GM06990 (cell line): ENCODE measurements around the gene SEMA6C.

ENCODE experiments used
- DNase-seq: peaks from one replicate; pipeline ENCODE4 v3.0.0-alpha.2; 2011; ENCODE audit not compliant: insufficient read length; ENCODE audit errors: extremely low read depth
- H3K27me3 ChIP-seq: replicated peaks from 2 replicates; pipeline ENCODE4 v1.6.0; 2011; ENCODE audit warnings: low read length; ENCODE audit not compliant: control insufficient read depth, insufficient read depth
- H3K36me3 ChIP-seq: 2 replicates; pipeline ENCODE4 v1.5.1; 2011; ENCODE audit warnings: low read length; ENCODE audit not compliant: control insufficient read depth, insufficient read depth
- H3K4me3 ChIP-seq: replicated peaks from 2 replicates; pipeline ENCODE4 v1.5.1; 2011; ENCODE audit warnings: low read depth, mild to moderate bottlenecking, control low read depth, low read length
- CTCF ChIP-seq: IDR thresholded peaks from 2 replicates; pipeline ENCODE4 v1.5.1; 2011; ENCODE audit warnings: low read length, control low read depth, mild to moderate bottlenecking, inconsistent platforms; ENCODE audit not compliant: insufficient read depth, poor library complexity, severe bottlenecking

Gene SEMA6C

GRCh38 chr1:151165281-151165737, 18.9 kb upstream of the SEMA6C start:
- TF ChIP-seq CTCF = no peak
- no peak for DNase-seq
- no peaks in the 10 kb centered on the region for H3K27me3 ChIP-seq
- H3K36me3 ChIP-seq = peaks cover 6% of the 10 kb centered on the region
- H3K4me3 ChIP-seq = peak overlapping the region; percentile 69

- DNase-seq = no peak
- H3K36me3 ChIP-seq = peaks cover 6% of the 10 kb centered on the region
- peak overlapping the region; percentile 69 for H3K4me3 ChIP-seq
- TF ChIP-seq CTCF = no peak
- H3K27me3 ChIP-seq = no peaks in the 10 kb centered on the region
Measured at GRCh38 chr1:151164732-151165280, 18.4 kb upstream of the SEMA6C start.

GRCh38 chr1:151159373-151159772, 12.9 kb upstream of the SEMA6C start:
- no peak for DNase-seq
- H3K27me3 ChIP-seq = no peaks in the 10 kb centered on the region
- H3K4me3 ChIP-seq = no peak overlapping the region
- H3K36me3 ChIP-seq = peaks cover 2% of the 10 kb centered on the region; the same call in 1 of the 2 replicates
- no peak for TF ChIP-seq CTCF

GRCh38 chr1:151158751-151159251, 12.4 kb upstream of the SEMA6C start:
- Histone ChIP-seq H3K4me3 (no peak overlapping the region), H3K36me3 (peaks cover 2% of the 10 kb centered on the region; the same call in 1 of the 2 replicates), H3K27me3 (no peaks in the 10 kb centered on the region)
- no peak for TF ChIP-seq CTCF
- DNase-seq = no peak

- no peak overlapping the region for H3K4me3 ChIP-seq
- TF ChIP-seq CTCF = no peak
- DNase-seq = no peak
Measured at GRCh38 chr1:151158326-151158725, 11.9 kb upstream of the SEMA6C start.

More at GRCh38 chr1:151158326-151158725, 11.9 kb upstream of the SEMA6C start:
- no peaks in the 10 kb centered on the region for H3K27me3 ChIP-seq
- peaks cover 2% of the 10 kb centered on the region; the same call in 1 of the 2 replicates for H3K36me3 ChIP-seq
